Large intestine (tissue), 3 donors: ENCODE measurements around the gene OR2D2. TPM values are rescaled to one million over a fixed set of nuclear protein-coding genes. Genes with fewer than 3 reads are reported as not detected.
"Not testable (repeated sequence)": the region's sequence is repeated elsewhere in the genome, so short reads cannot be mapped to it uniquely, and the experiment has no call there.

Experiments
- DNase-seq, 2 donors: peaks; one replicate each; pipeline versions ENCODE4 v3.0.0 to v3.0.0-alpha.2; 2013
- H3K27ac ChIP-seq: one replicate; pipeline ENCODE4 v1.5.1; 2013; ENCODE audit warnings: low read length
- H3K27me3 ChIP-seq: 2 replicates; pipeline ENCODE4 v1.6.1; 2013; ENCODE audit warnings: low read length; ENCODE audit not compliant: control insufficient read depth, insufficient read depth
- H3K36me3 ChIP-seq: 2 replicates; pipeline ENCODE4 v1.6.1; 2013; ENCODE audit warnings: low read length; ENCODE audit not compliant: control insufficient read depth, insufficient read depth
- H3K4me1 ChIP-seq: one replicate; pipeline ENCODE4 v1.6.1; 2013; ENCODE audit warnings: low read length; ENCODE audit not compliant: control insufficient read depth, insufficient read depth
- H3K4me3 ChIP-seq: one replicate; pipeline ENCODE4 v1.5.1; 2013; ENCODE audit warnings: low read length
- H3K9me3 ChIP-seq: one replicate; pipeline ENCODE4 v1.6.1; 2013; ENCODE audit warnings: mild to moderate bottlenecking, low read depth, low read length, moderate library complexity; ENCODE audit not compliant: control insufficient read depth
- WGBS: methylation state at CpG from one replicate; pipeline ENCODE4 v1.1.5; 2013; ENCODE audit warnings: low lambda C conversion rate; ENCODE audit not compliant: insufficient coverage; 5-methylcytosine and 5-hydroxymethylcytosine counted together
- polyA plus RNA-seq: library from polyadenylated mRNA; unstranded; fragments of 120-200 nt; gene quantifications from one replicate; pipeline ENCODE4 v1.2.1, GENCODE V29; 2013

Gene OR2D2
- polyA plus RNA-seq, 1 donor = not detected

GRCh38 chr11:6882751-6883150 lies 9.5 kb downstream of the OR2D2 start:
- DNase-seq = no peak
- Histone ChIP-seq H3K27ac (no peak overlapping the region), H3K36me3 (no peaks in the 10 kb centered on the region), H3K4me1 (no peaks in the 10 kb centered on the region), H3K27me3 (no peaks in the 10 kb centered on the region), H3K4me3 (no peak overlapping the region), H3K9me3 (no peaks in the 10 kb centered on the region)

DNA sequence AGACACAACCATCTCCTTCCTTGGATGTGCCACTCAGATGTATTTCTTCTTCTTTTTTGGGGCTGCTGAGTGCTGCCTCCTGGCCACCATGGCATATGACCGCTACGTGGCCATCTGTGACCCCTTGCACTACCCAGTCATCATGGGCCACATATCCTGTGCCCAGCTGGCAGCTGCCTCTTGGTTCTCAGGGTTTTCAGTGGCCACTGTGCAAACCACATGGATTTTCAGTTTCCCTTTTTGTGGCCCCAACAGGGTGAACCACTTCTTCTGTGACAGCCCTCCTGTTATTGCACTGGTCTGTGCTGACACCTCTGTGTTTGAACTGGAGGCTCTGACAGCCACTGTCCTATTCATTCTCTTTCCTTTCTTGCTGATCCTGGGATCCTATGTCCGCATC lies 15.4 kb downstream of the OR2D2 start:
- no CpG with 5 or more reads among the region's 3 CpGs for WGBS
- H3K27ac ChIP-seq = no peak overlapping the region
- no peaks in the 10 kb centered on the region for H3K36me3 ChIP-seq
- no peak overlapping the region for H3K4me3 ChIP-seq
- H3K9me3 ChIP-seq = no peaks in the 10 kb centered on the region
- no peak for DNase-seq
- no peaks in the 10 kb centered on the region for H3K4me1 ChIP-seq
- H3K27me3 ChIP-seq = no peaks in the 10 kb centered on the region

- no CpG with 5 or more reads among the region's 1 CpG for WGBS
- Histone ChIP-seq H3K9me3 (no peaks in the 10 kb centered on the region), H3K4me3 (no peak within 1 kb of the TSS), H3K36me3 (no peaks in the 10 kb centered on the region), H3K27me3 (no peaks in the 10 kb centered on the region), H3K4me1 (no peaks in the 10 kb centered on the region), H3K27ac (no peak within 1 kb of the TSS)
- DNase-seq = no peak
Measured at GRCh38 chr11:6876325-6876724, 16.0 kb downstream of the OR2D2 start, which contains the start of gene OR10A4. Gene OR10A4 (plus strand): TSS chr11:6876625. CDS start chr11:6876648, 23 bp downstream.

DNA sequence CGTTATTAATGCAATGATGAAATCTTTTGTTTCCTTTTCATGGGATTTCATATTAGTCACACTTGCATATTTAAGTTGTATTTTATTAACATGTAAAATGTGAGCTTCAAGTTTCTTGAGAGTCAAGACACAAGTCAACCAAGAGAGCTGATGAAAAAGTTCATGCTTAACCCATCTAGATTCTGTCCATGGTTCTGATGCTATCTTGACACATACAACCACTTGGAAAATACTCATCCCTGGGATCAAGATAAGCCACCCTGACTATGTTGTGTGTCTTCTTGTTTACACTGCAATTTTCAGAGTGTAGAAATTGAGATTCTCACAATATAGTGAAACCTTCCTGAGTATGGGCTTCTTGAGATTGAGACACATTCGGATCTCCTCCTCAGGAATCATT lies 16.5 kb downstream of the OR2D2 start:
- no peaks in the 10 kb centered on the region for H3K27me3 ChIP-seq
- no peaks in the 10 kb centered on the region for H3K36me3 ChIP-seq
- H3K27ac ChIP-seq = no peak overlapping the region
- WGBS = no CpG with 5 or more reads among the region's 2 CpGs
- no peaks in the 10 kb centered on the region for H3K9me3 ChIP-seq
- no peak overlapping the region for H3K4me3 ChIP-seq
- no peak for DNase-seq
- no peaks in the 10 kb centered on the region for H3K4me1 ChIP-seq

GRCh38 chr11:6871278-6871677 lies 21.0 kb downstream of the OR2D2 start:
- Histone ChIP-seq H3K36me3 (no peaks in the 10 kb centered on the region), H3K4me1 (no peaks in the 10 kb centered on the region), H3K27ac (no peak overlapping the region), H3K4me3 (no peak overlapping the region), H3K27me3 (no peaks in the 10 kb centered on the region), H3K9me3 (no peaks in the 10 kb centered on the region)
- WGBS = 100% methylated on average over 1 of the region's 1 CpG
- DNase-seq = no peak

GRCh38 chr11:6864438-6864837 lies 27.9 kb downstream of the OR2D2 start:
- Histone ChIP-seq H3K4me1 (no peaks in the 10 kb centered on the region), H3K4me3 (no peak overlapping the region), H3K9me3 (no peaks in the 10 kb centered on the region), H3K36me3 (no peaks in the 10 kb centered on the region), H3K27ac (no peak overlapping the region), H3K27me3 (no peaks in the 10 kb centered on the region)
- 100% methylated on average over 1 of the region's 1 CpG for WGBS
- DNase-seq = no peak

DNA sequence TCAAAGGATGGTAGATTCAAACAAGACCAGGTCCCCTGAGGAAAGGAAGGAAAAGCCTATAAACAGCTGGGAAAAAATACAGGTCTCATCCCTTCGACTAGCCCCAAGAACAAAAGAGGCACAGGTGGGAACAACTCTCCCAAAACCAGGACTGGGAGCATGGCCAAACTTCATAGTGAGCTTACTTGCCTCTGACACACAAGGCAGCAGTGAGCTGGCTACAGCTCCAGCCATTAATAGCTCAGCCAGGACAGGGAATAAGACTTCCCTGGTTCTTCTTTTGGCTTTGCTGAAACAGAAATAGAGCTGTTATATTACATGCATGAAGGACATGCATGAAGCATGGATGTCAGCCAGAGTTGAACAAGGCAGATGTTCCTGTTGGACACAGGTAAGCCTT lies 29.3 kb downstream of the OR2D2 start, which contains the start of gene OR10A2:
TSS of gene OR10A2 (plus strand) at position 97 of the 400 bp plus-strand sequence. CDS start 6,698 bp downstream, outside the sequence.
- Histone ChIP-seq H3K9me3 (no peaks in the 10 kb centered on the region), H3K36me3 (no peaks in the 10 kb centered on the region), H3K4me3 (no peak within 1 kb of the TSS), H3K27ac (no peak within 1 kb of the TSS), H3K4me1 (no peaks in the 10 kb centered on the region), H3K27me3 (no peaks in the 10 kb centered on the region)
- no peak for DNase-seq
- WGBS = no CpG with 5 or more reads among the region's 1 CpG

GRCh38 chr11:6856871-6857270 lies 35.4 kb downstream of the OR2D2 start:
- DNase-seq = no peak
- no peak overlapping the region for H3K27ac ChIP-seq
- 60% methylated on average over 1 of the region's 3 CpGs for WGBS

DNA sequence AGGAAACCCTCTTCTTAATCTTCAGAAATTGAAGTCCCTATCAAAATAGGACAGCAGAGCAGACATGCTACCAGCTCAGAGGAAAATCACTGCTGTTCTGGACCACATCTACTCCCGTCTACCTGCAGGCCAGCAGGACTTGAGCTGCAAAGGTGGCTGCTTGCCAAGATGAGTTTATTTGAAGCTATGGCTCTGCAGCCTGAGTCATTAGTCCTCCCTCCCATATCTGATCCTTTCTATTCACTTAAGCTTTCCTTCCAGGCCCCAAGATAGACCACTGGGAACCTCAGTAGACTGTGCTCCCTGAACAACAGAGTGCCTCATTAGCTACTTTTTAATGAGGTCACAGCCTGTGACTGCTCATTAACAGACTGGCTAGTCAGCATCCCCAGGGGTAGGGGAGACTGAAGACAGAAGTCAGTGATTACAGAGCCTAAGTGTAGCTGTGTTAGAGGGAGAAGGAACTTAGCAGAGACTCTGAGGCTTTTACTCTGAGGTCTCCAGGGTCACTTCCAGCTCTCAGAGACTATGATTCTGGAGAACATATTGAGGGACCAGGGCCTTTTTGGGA lies 36.2 kb downstream of the OR2D2 start:
- Histone ChIP-seq H3K27ac (no peak overlapping the region), H3K27me3 (no peaks in the 10 kb centered on the region), H3K4me1 (no peaks in the 10 kb centered on the region), H3K4me3 (no peak overlapping the region), H3K9me3 (no peaks in the 10 kb centered on the region), H3K36me3 (no peaks in the 10 kb centered on the region)
- DNase-seq = no peak
- no CpG with 5 or more reads among the region's 1 CpG for WGBS

More at GRCh38 chr11:6856871-6857270, 35.4 kb downstream of the OR2D2 start:
- Histone ChIP-seq H3K4me3 (no peak overlapping the region), H3K9me3 (no peaks in the 10 kb centered on the region), H3K4me1 (no peaks in the 10 kb centered on the region), H3K27me3 (no peaks in the 10 kb centered on the region), H3K36me3 (no peaks in the 10 kb centered on the region)

GRCh38 chr11:6854801-6855200 lies 37.5 kb downstream of the OR2D2 start:
- not testable (repeated sequence) for H3K4me1 ChIP-seq, H3K36me3 ChIP-seq, DNase-seq, H3K27ac ChIP-seq, H3K4me3 ChIP-seq, H3K9me3 ChIP-seq, H3K27me3 ChIP-seq
- WGBS = 97% methylated on average over 4 of the region's 6 CpGs

- no peaks in the 10 kb centered on the region for H3K9me3 ChIP-seq
- H3K27me3 ChIP-seq = no peaks in the 10 kb centered on the region
- H3K36me3 ChIP-seq = no peaks in the 10 kb centered on the region
- no peak overlapping the region for H3K27ac ChIP-seq
- WGBS = 100% methylated on average over 1 of the region's 2 CpGs
- H3K4me1 ChIP-seq = no peaks in the 10 kb centered on the region
- DNase-seq = no peak
- H3K4me3 ChIP-seq = no peak overlapping the region
Measured at GRCh38 chr11:6850526-6850925, 41.8 kb downstream of the OR2D2 start.
